Mesenchymal stem cell (in vitro differentiated cells and primary cell): ENCODE results near the gene LY6G6D.
"Not testable (repeated sequence)": the region's sequence is repeated elsewhere in the genome, so short reads cannot be mapped to it uniquely, and the experiment has no call there.

ENCODE experiments used
- DNase-seq: peaks from one replicate; pipeline ENCODE4 v3.0.0-alpha.2; 2013
- H2AFZ ChIP-seq: one replicate; pipeline ENCODE4 v1.6.1; 2013; ENCODE audit warnings: low read depth, mild to moderate bottlenecking, control low read depth, inconsistent platforms, low read length, moderate library complexity
- H2AK5ac ChIP-seq: 2 replicates; pipeline ENCODE4 v1.6.1; 2013; ENCODE audit warnings: low read length, moderate library complexity, mild to moderate bottlenecking, inconsistent platforms; ENCODE audit not compliant: severe bottlenecking
- H2BK120ac ChIP-seq: one replicate; pipeline ENCODE4 v1.6.1; 2013; ENCODE audit warnings: low read depth, mild to moderate bottlenecking, inconsistent platforms, low read length, moderate library complexity
- H2BK12ac ChIP-seq, 2 experiments: one replicate each; pipeline ENCODE4 v1.6.1; 2013; ENCODE audit warnings: inconsistent platforms in 2 of 2, low read length in 2 of 2, mild to moderate bottlenecking in 2 of 2, moderate library complexity in 2 of 2, control low read depth in 1 of 2
- H2BK15ac ChIP-seq: one replicate; pipeline ENCODE4 v1.6.1; 2013; ENCODE audit warnings: mild to moderate bottlenecking, low read depth, inconsistent platforms; ENCODE audit not compliant: poor library complexity, severe bottlenecking
- H2BK5ac ChIP-seq: 2 replicates; pipeline ENCODE4 v1.6.1; 2013; ENCODE audit warnings: low read depth, mild to moderate bottlenecking, low read length, control low read depth, inconsistent platforms; ENCODE audit not compliant: poor library complexity, severe bottlenecking
- H3K14ac ChIP-seq, 2 experiments: one replicate each; pipeline ENCODE4 v1.6.1; 2013; ENCODE audit warnings: inconsistent platforms in 2 of 2, low read length in 2 of 2, control low read depth in 1 of 2, mild to moderate bottlenecking in 1 of 2, moderate library complexity in 1 of 2
- H3K18ac ChIP-seq, 2 experiments: one replicate each; pipeline ENCODE4 v1.6.1; 2013; ENCODE audit warnings: inconsistent platforms in 2 of 2, low read length in 2 of 2, control low read depth in 1 of 2, low read depth in 1 of 2, mild to moderate bottlenecking in 1 of 2
- H3K23ac ChIP-seq, 2 experiments: one replicate each; pipeline ENCODE4 v1.6.1; 2013; ENCODE audit warnings: inconsistent platforms in 2 of 2, low read length in 2 of 2, mild to moderate bottlenecking in 2 of 2, moderate library complexity in 2 of 2, control low read depth in 1 of 2
- H3K27ac ChIP-seq: 2 replicates; pipeline ENCODE4 v1.5.1; 2013; ENCODE audit warnings: mild to moderate bottlenecking, moderate library complexity, low read length, control low read depth, inconsistent platforms; ENCODE audit not compliant: poor library complexity, severe bottlenecking
- H3K27me3 ChIP-seq, 2 experiments: 2 replicates each; pipeline versions ENCODE4 v1.6.1 to v1.7.0; 2013; ENCODE audit warnings: low read length in 2 of 2, mild to moderate bottlenecking in 2 of 2, moderate library complexity in 2 of 2, control low read depth in 1 of 2, inconsistent platforms in 1 of 2; ENCODE audit not compliant: control insufficient read depth in 1 of 2, insufficient read depth in 1 of 2
- H3K36me3 ChIP-seq, 2 experiments: 2 replicates each; pipeline versions ENCODE4 v1.6.1 to v1.7.0; 2013; ENCODE audit warnings: low read length in 2 of 2, control low read depth in 1 of 2, inconsistent platforms in 1 of 2, low read depth in 1 of 2, mild to moderate bottlenecking in 1 of 2; ENCODE audit not compliant: insufficient read depth in 2 of 2, control insufficient read depth in 1 of 2
- H3K4ac ChIP-seq, 2 experiments: one replicate each; pipeline ENCODE4 v1.6.1; 2013; ENCODE audit warnings: inconsistent platforms in 2 of 2, low read length in 2 of 2, mild to moderate bottlenecking in 2 of 2, moderate library complexity in 2 of 2, control low read depth in 1 of 2, low read depth in 1 of 2
- H3K4me1 ChIP-seq: 2 replicates; pipeline ENCODE4 v1.6.1; 2013; ENCODE audit warnings: low read depth, low read length, control low read depth; ENCODE audit not compliant: control insufficient read depth, insufficient read depth
- H3K4me2 ChIP-seq: 2 replicates; pipeline ENCODE4 v1.6.1; 2013; ENCODE audit warnings: low read length, mild to moderate bottlenecking, inconsistent platforms; ENCODE audit not compliant: poor library complexity, severe bottlenecking
- H3K4me3 ChIP-seq, 2 experiments: 2 replicates each; pipeline versions ENCODE4 v1.5.1 to v1.7.0; 2013; ENCODE audit warnings: low read length in 2 of 2, mild to moderate bottlenecking in 2 of 2, control low read depth in 1 of 2, low read depth in 1 of 2; ENCODE audit not compliant: insufficient read depth in 1 of 2
- H3K79me1 ChIP-seq: replicated peaks from 2 replicates; pipeline ENCODE4 v1.6.1; 2013; ENCODE audit warnings: mild to moderate bottlenecking, control low read depth, low read length, inconsistent platforms; ENCODE audit not compliant: poor library complexity, severe bottlenecking
- H3K9ac ChIP-seq: 2 replicates; pipeline ENCODE4 v1.7.0; 2013; ENCODE audit warnings: mild to moderate bottlenecking, low read length, moderate library complexity
- H3K9me3 ChIP-seq: 2 replicates; pipeline ENCODE4 v1.7.0; 2013; ENCODE audit warnings: mild to moderate bottlenecking, low read length; ENCODE audit not compliant: control insufficient read depth
- H4K8ac ChIP-seq: one replicate; pipeline ENCODE4 v1.6.1; 2013; ENCODE audit warnings: inconsistent platforms, mild to moderate bottlenecking, low read length, moderate library complexity
- H4K91ac ChIP-seq: one replicate; pipeline ENCODE4 v1.6.1; 2013; ENCODE audit warnings: mild to moderate bottlenecking, low read length, inconsistent platforms
- WGBS: methylation state at CpG from one replicate; pipeline ENCODE4 v1.1.7; 2013; ENCODE audit warnings: mixed read lengths; 5-methylcytosine and 5-hydroxymethylcytosine counted together

LY6G6D gene

DNA sequence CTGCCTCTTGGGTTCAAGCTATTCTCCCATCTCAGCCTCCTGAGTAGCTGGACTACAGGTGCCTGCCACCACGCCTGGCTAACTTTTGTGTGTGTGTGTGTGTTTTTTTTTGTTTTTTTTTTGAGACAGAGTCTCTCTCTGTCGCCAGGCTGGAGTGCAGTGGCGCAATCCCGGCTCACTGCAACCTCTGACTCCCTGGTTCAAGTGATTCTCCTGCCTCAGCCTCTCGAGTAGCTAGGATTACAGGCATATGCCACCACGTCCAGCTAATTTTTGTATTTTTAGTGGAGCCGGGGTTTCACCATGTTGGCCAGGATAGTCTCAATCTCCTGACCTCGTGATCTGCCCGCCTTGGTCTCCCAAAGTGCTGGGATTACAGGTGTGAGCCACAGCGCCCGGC, 6.0 kb upstream of the LY6G6D start:
- not testable (repeated sequence) for H3K4me3 ChIP-seq
- WGBS = 93% methylated on average over 11 of the region's 11 CpGs

DNA sequence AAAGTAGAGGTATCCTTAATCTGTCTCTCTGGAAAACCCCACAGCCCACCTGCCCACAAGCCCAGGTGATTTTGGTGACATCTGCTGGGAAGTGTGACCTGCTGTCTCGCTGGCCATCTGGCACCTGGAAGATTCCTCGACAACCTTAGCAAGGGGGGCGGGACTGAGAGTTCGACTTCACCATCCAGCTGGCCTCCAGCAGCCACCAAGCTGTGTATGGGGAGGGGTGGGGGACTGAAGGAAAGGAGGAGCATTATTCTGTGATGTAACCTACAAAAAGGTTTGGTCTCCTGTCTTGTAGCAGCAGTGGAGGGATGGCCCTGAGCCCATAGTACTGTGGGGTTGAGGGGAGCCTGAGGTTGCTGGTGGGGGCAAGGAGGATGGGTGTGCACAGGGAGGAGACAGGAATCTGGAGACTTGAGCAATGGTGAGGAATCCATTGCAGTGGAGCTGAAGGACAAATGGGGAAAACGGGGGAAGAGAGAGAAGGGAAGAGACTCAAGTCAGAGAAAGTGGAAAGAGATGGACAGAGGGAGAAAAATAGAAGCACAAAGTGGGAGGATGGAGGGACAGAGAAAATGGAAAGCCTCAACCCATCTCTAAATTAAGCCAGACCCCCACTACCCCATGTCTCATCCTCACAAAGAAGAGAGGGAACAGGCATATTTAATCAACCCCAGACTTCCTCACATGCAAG, 4.5 kb upstream of the LY6G6D start:
- no peak for DNase-seq
- Histone ChIP-seq H3K14ac (no peak overlapping the region), H2AFZ (no peak overlapping the region), H2AK5ac (no peak overlapping the region), H2BK120ac (no peak overlapping the region), H3K18ac (no peak overlapping the region), H3K9me3 (no peaks in the 10 kb centered on the region), H2BK12ac (no peak overlapping the region), H3K4me3 (no peak overlapping the region), H4K91ac (no peak overlapping the region), H2BK5ac (no peak overlapping the region), H3K36me3 (peaks cover 0 to 3% of the 10 kb centered on the region in 2 experiments), H3K27ac (no peak overlapping the region), H3K27me3 (peaks cover 38 to 41% of the 10 kb centered on the region in 2 experiments), H3K23ac (no peak overlapping the region), H3K4me1 (peaks cover 4% of the 10 kb centered on the region), H3K4ac (no peak overlapping the region), H3K4me2 (no peak overlapping the region), H2BK15ac (no peak overlapping the region), H3K79me1 (no peaks in the 10 kb centered on the region), H4K8ac (no peak overlapping the region), H3K9ac (no peak overlapping the region)
- WGBS = 62% methylated on average over 5 of the region's 5 CpGs

More for the DNA sequence above, 6.0 kb upstream of the LY6G6D start:
- H2AK5ac ChIP-seq, H3K14ac ChIP-seq, H3K9me3 ChIP-seq, H3K36me3 ChIP-seq, H4K8ac ChIP-seq, H3K27ac ChIP-seq, H2BK5ac ChIP-seq, H2AFZ ChIP-seq, H2BK12ac ChIP-seq, H2BK120ac ChIP-seq, H3K23ac ChIP-seq, H3K4ac ChIP-seq, H3K18ac ChIP-seq, H3K79me1 ChIP-seq, H3K4me1 ChIP-seq, H2BK15ac ChIP-seq, H3K9ac ChIP-seq, H3K4me2 ChIP-seq, DNase-seq, H4K91ac ChIP-seq: not testable (repeated sequence)
- H3K27me3 ChIP-seq = peaks cover 28 to 36% of the 10 kb centered on the region in 2 experiments

DNA sequence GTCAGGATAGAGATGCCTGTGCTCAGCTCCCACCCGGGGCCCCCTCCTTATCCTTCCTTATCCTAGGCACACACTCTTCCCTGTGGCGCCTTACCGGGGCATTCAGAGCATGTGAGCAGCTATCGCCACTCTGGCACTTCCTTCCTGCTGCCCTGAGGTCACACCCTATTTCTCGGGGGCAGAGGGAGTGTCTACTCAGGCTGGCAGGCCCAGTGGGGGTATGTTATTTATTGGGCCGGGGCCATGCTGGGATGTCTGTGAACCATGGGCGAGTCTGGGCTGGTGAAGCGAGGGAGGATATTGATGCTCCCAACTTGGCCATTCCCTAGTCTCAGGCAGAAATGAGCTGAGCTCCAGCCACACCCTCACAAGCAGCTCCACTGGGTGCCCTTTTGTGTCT, 3.9 kb upstream of the LY6G6D start:
- H2BK5ac ChIP-seq = no peak overlapping the region

GRCh38 chr6:31712296-31712695, 2.9 kb upstream of the LY6G6D start:
- 93% methylated on average over 8 of the region's 8 CpGs for WGBS
- H3K27ac ChIP-seq = no peak overlapping the region

More for the DNA sequence above, 3.9 kb upstream of the LY6G6D start:
- no peak overlapping the region for H4K8ac ChIP-seq
- H2BK120ac ChIP-seq = no peak overlapping the region
- peak overlapping the region in 1 of 2 experiments; percentile 29 for H3K23ac ChIP-seq
- H3K4me2 ChIP-seq = no peak overlapping the region
- peaks cover 0 to 3% of the 10 kb centered on the region in 2 experiments for H3K36me3 ChIP-seq
- no peak overlapping the region for H4K91ac ChIP-seq
- no peaks in the 10 kb centered on the region for H3K79me1 ChIP-seq
- WGBS = 86% methylated on average over 8 of the region's 8 CpGs
- H2AK5ac ChIP-seq = no peak overlapping the region
- no peak overlapping the region for H2BK15ac ChIP-seq
- H3K9me3 ChIP-seq = no peaks in the 10 kb centered on the region
- H2AFZ ChIP-seq = no peak overlapping the region
- H3K18ac ChIP-seq = no peak overlapping the region
- H3K27ac ChIP-seq = no peak overlapping the region
- no peak overlapping the region for H3K4ac ChIP-seq
- peaks cover 38 to 41% of the 10 kb centered on the region in 2 experiments for H3K27me3 ChIP-seq
- H3K14ac ChIP-seq = no peak overlapping the region
- H3K4me3 ChIP-seq = no peak overlapping the region
- DNase-seq = no peak
- H2BK12ac ChIP-seq = no peak overlapping the region
- H3K9ac ChIP-seq = no peak overlapping the region
- peaks cover 4% of the 10 kb centered on the region for H3K4me1 ChIP-seq

More at GRCh38 chr6:31712296-31712695, 2.9 kb upstream of the LY6G6D start:
- Histone ChIP-seq H3K18ac (no peak overlapping the region), H3K9ac (no peak overlapping the region), H3K4me2 (no peak overlapping the region), H2BK15ac (no peak overlapping the region), H4K91ac (no peak overlapping the region), H2BK5ac (no peak overlapping the region), H2AK5ac (no peak overlapping the region), H3K4ac (no peak overlapping the region), H3K23ac (no peak overlapping the region), H4K8ac (no peak overlapping the region), H3K27me3 (peaks cover 38 to 41% of the 10 kb centered on the region in 2 experiments), H3K14ac (no peak overlapping the region), H3K36me3 (peaks cover 0 to 3% of the 10 kb centered on the region in 2 experiments), H3K9me3 (no peaks in the 10 kb centered on the region), H3K4me3 (no peak overlapping the region), H3K79me1 (no peaks in the 10 kb centered on the region), H3K4me1 (peaks cover 4% of the 10 kb centered on the region), H2AFZ (no peak overlapping the region), H2BK12ac (no peak overlapping the region), H2BK120ac (no peak overlapping the region)
- no peak for DNase-seq
